NCI-H128 (cell line): ENCODE measurements around the gene QKI.

Experiments
- DNase-seq: peaks from one replicate; lab custom pipeline; 2025; ENCODE audit not compliant: unreplicated experiment; lab: John Stamatoyannopoulos, UW

Gene QKI

GRCh38 chr6:163605385-163606097 is 191.0 kb downstream of the QKI start:
- no peak for DNase-seq

DNA sequence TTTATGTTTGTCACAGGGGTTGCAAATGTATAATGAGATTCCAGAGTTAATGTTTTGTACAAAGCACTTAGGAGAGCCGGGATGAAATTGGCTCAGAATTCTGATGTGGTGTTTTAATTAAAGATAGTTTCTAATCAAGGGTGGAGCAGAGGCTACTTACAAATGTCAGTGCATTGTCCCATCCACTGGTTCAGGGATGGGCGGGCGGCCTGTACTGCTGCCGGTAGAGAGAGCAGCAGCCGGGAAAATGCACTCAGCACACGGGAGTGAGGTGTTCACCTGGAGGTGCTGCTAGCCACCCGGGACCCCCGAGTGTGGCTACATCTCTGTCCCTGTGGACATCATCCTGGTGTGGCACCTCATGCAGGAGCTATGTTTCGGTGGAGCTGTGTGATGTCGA is 193.3 kb downstream of the QKI start:
- no peak for DNase-seq

DNA sequence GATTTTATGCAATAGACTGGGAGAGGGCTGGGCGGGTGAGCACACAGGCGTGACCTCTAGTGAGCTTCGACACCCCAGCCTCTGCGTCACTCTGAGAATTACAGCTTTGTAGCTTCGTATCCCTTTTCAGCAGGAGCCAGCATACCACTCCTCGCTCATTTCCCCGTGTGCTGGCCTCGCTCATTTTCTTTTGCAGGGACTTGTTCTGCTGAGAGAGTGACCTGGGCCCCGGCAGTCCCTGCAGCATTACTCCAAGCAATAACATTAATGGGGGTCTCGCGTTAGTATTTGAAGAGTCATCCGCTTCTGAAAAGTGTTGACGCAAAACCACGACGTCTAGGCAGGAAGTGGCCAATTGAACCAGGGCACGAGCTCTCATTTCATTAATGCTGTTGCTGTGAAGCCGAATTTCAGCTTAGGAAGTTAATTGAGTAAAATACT is 193.7 kb downstream of the QKI start:
- no peak for DNase-seq

GRCh38 chr6:163612200-163612599 is 197.7 kb downstream of the QKI start:
- DNase-seq, result no peak

DNA sequence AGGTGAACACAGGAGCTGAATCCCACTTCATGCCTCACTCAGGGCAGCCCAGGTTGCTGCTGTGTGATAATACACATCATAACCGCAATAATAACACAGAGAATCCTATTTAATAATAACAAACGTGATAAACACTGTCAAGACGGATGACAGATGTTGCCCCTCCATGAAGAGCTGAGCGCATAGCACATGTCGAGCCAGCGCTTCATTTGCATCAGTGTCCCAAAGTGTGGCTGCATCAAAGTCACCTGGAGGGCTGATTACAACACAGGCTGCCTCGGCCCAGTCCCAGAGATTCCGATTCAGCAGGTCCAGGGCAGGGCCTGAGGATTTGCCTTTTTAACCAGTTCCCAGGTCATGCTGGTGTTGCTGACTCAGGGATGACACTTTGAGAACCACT is 198.5 kb downstream of the QKI start:
- no peak for DNase-seq

GRCh38 chr6:163613668-163614067 is 199.2 kb downstream of the QKI start:
- no peak for DNase-seq

DNA sequence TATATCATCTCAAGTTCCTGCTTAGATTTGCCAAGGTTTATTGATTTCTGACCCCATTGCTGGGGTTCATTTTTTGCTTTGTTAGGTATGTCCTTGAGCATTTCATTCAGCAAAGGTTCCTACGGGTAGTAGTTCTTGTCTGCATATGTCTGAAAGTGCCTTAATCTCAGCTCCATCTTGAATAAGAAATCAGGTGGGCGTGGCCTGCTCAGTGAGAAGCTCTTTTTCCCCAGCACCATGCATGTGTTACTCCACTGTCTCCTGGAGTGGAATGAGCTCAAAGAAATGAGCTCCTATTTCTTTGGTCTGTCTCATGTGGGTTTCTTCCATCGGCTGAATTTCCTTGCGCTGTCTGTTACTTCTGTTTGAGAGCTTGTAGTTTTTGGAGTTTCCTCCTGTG is 201.9 kb downstream of the QKI start:
- DNase-seq, result no peak

DNA sequence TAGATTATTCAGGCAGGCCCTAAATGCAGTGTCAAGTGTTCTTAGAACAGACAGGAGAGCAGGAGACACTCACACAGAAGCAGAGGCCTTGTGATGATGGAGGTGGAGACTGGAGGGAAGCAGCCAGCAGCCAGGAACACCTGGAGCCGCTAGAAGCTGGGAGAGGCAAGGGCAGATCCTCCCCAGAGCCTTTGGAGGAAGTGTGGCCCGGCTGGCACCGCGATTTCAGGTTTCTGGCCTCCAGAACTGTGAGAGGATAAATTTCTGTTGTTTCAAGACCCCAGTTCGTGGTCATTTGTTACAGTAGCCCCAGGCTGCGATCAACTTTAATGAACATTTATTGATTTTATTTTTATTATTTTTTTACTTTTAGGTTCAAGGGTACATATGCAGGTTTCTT is 203.0 kb downstream of the QKI start:
- no peak for DNase-seq

DNA sequence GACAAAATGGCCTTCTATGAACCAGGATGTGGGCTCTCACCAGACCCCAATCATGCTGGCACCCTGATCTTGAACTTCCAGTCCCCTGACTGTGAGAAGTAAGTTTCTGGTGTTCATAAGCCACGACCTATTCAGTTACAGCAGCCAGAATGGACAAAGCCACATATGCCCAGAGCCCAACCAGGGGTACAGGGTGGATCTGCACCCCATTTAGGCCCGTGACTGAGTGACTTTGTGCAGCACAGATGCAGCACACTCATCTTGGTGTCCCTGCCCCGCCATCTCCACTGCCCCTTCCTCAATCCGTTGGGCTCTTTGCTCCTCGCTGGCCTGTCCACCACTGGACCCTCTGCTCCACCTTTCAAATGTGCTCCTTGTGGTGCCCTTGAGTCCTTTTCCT is 205.6 kb downstream of the QKI start:
- no peak for DNase-seq

DNA sequence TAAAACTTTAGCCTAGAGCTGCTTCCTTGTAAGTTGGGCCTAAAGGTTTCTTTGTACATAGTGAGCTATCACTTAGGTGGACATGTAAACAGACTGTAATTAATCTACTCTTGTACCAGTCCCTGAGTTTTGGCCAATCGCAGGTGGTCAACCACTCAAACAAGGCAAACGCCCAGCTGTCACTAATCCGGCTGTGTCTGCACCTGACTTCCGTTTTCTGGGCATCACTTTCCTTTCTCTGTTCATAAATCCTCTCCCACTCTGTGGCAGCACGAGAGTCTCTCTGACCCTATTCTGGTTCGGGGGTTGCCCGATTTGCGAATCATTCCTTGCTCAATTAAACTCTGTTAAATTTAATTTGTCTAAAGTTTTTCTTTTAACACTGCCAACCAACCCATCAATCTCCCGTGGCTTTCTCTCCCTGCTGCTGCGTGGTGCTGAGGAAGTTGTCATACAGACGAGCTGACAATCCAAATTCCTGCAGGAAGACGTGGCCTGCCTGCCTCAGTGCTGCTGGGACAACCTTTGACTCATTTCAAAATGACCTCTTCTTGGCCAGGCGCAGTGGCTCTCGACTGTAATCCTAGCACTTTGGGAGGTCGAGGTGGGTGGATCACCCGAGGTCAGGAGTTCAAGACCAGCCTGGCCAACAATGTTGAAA is 206.3 kb downstream of the QKI start:
- no peak for DNase-seq

DNA sequence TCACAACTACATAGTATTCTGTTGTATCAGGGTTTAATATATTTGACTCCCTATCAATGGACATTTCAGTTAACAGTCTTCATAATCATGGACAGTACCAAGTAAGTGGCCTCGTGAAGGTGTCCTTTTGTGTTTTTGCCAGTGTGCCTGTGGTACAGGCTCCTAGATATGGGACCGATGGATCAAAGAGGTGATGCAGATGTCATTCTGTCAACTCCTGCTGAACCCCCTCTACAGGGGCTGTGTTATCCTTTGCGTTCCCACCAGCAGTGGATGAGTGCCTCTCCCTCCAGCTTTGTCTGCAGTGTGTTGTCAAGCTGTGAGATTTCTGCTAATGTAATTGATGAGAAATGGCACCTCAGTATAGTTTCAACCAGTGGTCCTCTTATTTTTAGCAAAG is 210.7 kb downstream of the QKI start:
- no peak for DNase-seq

DNA sequence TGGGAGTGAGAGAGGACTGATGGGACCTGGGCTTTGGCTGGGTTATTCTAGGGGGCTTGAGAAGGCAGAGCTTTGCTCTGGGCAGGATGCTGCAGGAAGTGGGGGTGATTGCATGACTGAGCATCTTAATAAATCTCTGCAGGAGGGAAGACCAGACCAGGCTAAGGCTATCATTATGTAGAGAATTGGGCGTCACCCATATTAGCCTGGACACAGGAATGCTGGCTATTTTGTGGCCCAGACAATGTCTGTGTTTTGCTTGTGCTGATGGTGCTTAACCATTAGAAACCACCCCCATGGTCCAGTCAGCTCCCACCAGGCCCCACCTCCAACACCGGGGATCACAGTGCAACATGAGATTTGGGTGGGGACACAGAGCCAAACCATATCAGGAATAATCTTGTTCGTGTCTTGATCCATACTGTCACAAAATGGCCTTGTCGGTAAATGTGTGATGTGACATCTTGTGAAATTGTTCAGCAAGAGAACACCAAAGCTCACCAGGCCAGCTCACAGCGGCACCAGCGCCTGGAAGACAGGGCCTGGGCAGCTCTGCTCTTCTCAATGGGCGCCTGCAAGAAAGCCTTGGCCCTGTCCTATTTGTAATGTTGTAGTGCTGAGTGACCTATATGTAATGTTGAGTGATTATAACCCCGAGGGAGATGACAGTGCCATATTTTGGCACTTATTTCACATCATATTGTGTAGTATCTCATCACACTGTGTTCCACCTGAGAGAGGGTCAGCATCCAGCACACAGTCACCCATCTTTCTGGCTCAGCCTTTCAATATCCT is 211.8 kb downstream of the QKI start:
- no peak for DNase-seq

DNA sequence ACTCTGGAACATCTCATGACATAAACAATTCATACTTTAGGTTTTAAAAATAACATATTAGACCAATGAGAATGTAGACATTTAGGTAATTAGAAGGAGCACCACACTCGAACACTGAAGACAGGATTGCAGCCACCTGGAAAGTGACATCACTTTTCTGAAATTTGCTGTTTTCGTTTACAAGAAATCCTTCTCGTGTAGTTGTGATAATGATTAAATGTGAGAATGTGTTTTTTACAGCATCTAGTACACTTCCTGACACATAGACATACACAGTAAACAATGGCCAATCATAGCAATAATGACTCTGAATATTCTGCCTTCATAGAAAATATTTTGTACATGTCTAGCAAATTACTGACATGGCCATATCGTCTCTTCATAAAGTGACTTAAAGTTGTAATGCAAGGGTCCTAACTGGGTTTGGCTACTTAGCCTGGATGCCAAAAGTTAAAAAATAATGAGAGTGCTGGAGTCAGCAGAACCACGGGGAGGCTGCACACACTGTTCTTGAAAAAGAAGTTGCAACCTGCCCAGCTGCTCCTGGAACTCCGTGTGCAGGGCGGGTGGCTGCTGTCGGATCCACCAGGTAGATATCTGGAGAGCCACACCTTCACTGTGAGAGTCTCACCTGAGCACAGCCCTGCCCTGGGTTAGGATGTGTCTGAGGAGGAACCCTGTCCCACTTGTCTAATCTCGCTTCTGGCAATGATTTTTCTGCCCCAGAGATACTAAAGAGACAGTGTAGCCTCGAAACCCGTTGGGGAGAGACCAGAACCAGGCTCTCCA is 212.9 kb downstream of the QKI start:
- no peak for DNase-seq
